Keratinocyte (primary cell): ENCODE results near the gene SLC39A9. TPM values are rescaled to one million over a fixed set of nuclear protein-coding genes. Genes with fewer than 3 reads are reported as not detected.
"Not testable (repeated sequence)": the region's sequence is repeated elsewhere in the genome, so short reads cannot be mapped to it uniquely, and the experiment has no call there.

ENCODE experiments used
- DNase-seq: peaks from one replicate; pipeline ENCODE4 v3.0.0-alpha.2; 2011; ENCODE audit warnings: low read depth, missing footprints, low spot score
- FAIRE-seq: peaks from 2 replicates; lab custom pipeline; 2011; peaks lifted over from hg19 to GRCh38; lab: Jason Lieb, UNC
- H2AFZ ChIP-seq: 2 replicates; pipeline ENCODE4 v1.6.0; 2012; ENCODE audit warnings: low read length, control low read depth, inconsistent platforms; ENCODE audit not compliant: control insufficient read depth
- H3K27ac ChIP-seq: 2 replicates; pipeline ENCODE4 v1.5.1; 2011; ENCODE audit warnings: low read length; ENCODE audit not compliant: control insufficient read depth, insufficient read depth
- H3K27me3 ChIP-seq: 3 replicates; pipeline ENCODE4 v1.6.0; 2011; ENCODE audit warnings: low read length; ENCODE audit not compliant: control insufficient read depth, insufficient read depth; ENCODE audit errors: extremely low read depth
- H3K36me3 ChIP-seq, 2 experiments: 2 replicates in 1 of 2; 3 replicates in 1 of 2; pipeline ENCODE4 v1.5.1; 2011; ENCODE audit warnings: low read length in 2 of 2, mild to moderate bottlenecking in 1 of 2; ENCODE audit not compliant: control insufficient read depth in 2 of 2, insufficient read depth in 2 of 2; ENCODE audit errors: extremely low read depth in 1 of 2
- H3K4me1 ChIP-seq: 3 replicates; pipeline ENCODE4 v1.5.1; 2011; ENCODE audit warnings: low read length; ENCODE audit not compliant: control insufficient read depth, insufficient read depth; ENCODE audit errors: extremely low read depth
- H3K4me2 ChIP-seq: 3 replicates; pipeline ENCODE4 v1.6.0; 2011; ENCODE audit warnings: low read depth, low read length; ENCODE audit not compliant: control insufficient read depth, insufficient read depth; ENCODE audit errors: extremely low read depth
- H3K4me3 ChIP-seq, 3 experiments: fragments of 200-600 bp in 1 of 3; sonication (generic) in 1 of 3; 2 replicates in 2 of 3; 3 replicates in 1 of 3; pipeline ENCODE4 v1.5.1; 2011 to 2016; ENCODE audit warnings: low read length in 3 of 3, mild to moderate bottlenecking in 3 of 3, control low read depth in 2 of 3, inconsistent platforms in 1 of 3, low read depth in 1 of 3, mixed read lengths in 1 of 3, mixed run types in 1 of 3, moderate library complexity in 1 of 3; ENCODE audit not compliant: control insufficient read depth in 2 of 3, insufficient read depth in 2 of 3; ENCODE audit errors: extremely low read depth in 1 of 3
- H3K79me2 ChIP-seq: 2 replicates; pipeline ENCODE4 v1.6.0; 2012; ENCODE audit warnings: low read length; ENCODE audit not compliant: control insufficient read depth, insufficient read depth
- H3K9ac ChIP-seq: 3 replicates; pipeline ENCODE4 v1.6.0; 2011; ENCODE audit warnings: low read length; ENCODE audit not compliant: control insufficient read depth, insufficient read depth; ENCODE audit errors: extremely low read depth
- H3K9me1 ChIP-seq: 3 replicates; pipeline ENCODE4 v1.6.0; 2011; ENCODE audit warnings: low read length; ENCODE audit not compliant: control insufficient read depth, insufficient read depth; ENCODE audit errors: extremely low read depth
- H3K9me3 ChIP-seq: 2 replicates; pipeline ENCODE4 v1.5.1; 2012; ENCODE audit warnings: low read depth, low read length; ENCODE audit not compliant: control insufficient read depth
- H4K20me1 ChIP-seq: 3 replicates; pipeline ENCODE4 v1.6.0; 2011; ENCODE audit warnings: low read length; ENCODE audit not compliant: control insufficient read depth, insufficient read depth; ENCODE audit errors: extremely low read depth
- EZH2 ChIP-seq: IDR thresholded peaks from one replicate; pipeline ENCODE4 v1.6.1; 2012; ENCODE audit warnings: inconsistent platforms, mild to moderate bottlenecking, low read length, moderate library complexity
- dilution Hi-C: fragments of 300-500 bp; cut with MboI; formaldehyde crosslinking; loops from one replicate; pipeline ENCODE4 v1.7.0; 2020; ENCODE audit warnings: low sequenced_read_pairs; ENCODE audit not compliant: extremely low pct_ligation_motif_present
- polyA plus RNA-seq, 5 experiments: library from polyadenylated mRNA; depleted of rRNA in 3 of 5; stranded (reverse) in 3 of 5; stranded (forward) in 1 of 5; unstranded in 1 of 5; fragments of >200 nt; gene quantifications; 1 replicate in 1 of 5; 2 replicates in 3 of 5; 3 replicates in 1 of 5; pipeline versions ENCODE4 v1.2.1 to v1.2.3, GENCODE V29; 2011 to 2012; ENCODE audit warnings: missing spikeins in 2 of 5, low read depth in 1 of 5, low replicate concordance in 1 of 5
- TF ChIP-seq, protein P1 (sequence below), 3 experiments: IDR thresholded peaks in 1 of 3; conservative IDR thresholded peaks in 1 of 3; optimal IDR thresholded peaks in 1 of 3; 2 replicates in 2 of 3; 3 replicates in 1 of 3; pipeline versions ENCODE3 to v1.5.1; 2011; ENCODE audit warnings: low read length in 3 of 3, mild to moderate bottlenecking in 3 of 3, moderate library complexity in 2 of 3, control low read depth in 1 of 3, inconsistent platforms in 1 of 3; ENCODE audit not compliant: insufficient read depth in 2 of 3; ENCODE audit errors: extremely low read depth in 1 of 3

Gene SLC39A9
- polyA plus RNA-seq, 1 donor (not counting 4 experiments of a cell fraction or from before 2014, with no cell fraction given) = 58.8 TPM

DNA sequence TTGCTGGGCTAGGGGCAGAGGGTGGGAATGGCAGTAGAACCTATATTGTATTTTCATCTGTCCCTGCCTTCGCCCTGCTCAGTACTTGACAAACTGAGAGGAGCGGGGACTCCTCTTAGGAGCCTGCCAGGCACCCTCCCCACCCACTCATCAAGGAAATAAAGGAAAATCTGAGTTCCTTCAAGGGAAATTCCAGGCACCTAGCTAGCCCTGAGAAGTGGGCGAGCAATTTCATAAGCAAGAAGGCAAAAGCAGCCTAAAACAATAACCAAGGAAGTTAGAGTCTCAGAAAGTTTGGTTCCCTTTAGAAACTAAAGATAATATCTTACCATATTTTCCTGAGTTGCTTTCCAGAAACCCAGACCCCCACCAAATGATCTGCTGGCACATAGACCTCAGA is 75.5 kb downstream of the SLC39A9 start:
- Histone ChIP-seq H4K20me1 (no peaks in the 10 kb centered on the region), H3K9ac (no peak overlapping the region), H3K4me2 (no peak overlapping the region), H3K79me2 (no peaks in the 10 kb centered on the region), H3K27me3 (peaks cover 3% of the 10 kb centered on the region), H3K27ac (no peak overlapping the region), H3K9me1 (no peaks in the 10 kb centered on the region), H3K9me3 (no peaks in the 10 kb centered on the region), H3K4me1 (no peaks in the 10 kb centered on the region), H2AFZ (no peak overlapping the region), H3K4me3 (no peak overlapping the region), H3K36me3 (no peaks in the 10 kb centered on the region)
- dilution Hi-C loops = no loop called here
- FAIRE-seq (no peak), DNase-seq (no peak)
- no peak for TF ChIP-seq EZH2
- TF ChIP-seq, protein P1, sequence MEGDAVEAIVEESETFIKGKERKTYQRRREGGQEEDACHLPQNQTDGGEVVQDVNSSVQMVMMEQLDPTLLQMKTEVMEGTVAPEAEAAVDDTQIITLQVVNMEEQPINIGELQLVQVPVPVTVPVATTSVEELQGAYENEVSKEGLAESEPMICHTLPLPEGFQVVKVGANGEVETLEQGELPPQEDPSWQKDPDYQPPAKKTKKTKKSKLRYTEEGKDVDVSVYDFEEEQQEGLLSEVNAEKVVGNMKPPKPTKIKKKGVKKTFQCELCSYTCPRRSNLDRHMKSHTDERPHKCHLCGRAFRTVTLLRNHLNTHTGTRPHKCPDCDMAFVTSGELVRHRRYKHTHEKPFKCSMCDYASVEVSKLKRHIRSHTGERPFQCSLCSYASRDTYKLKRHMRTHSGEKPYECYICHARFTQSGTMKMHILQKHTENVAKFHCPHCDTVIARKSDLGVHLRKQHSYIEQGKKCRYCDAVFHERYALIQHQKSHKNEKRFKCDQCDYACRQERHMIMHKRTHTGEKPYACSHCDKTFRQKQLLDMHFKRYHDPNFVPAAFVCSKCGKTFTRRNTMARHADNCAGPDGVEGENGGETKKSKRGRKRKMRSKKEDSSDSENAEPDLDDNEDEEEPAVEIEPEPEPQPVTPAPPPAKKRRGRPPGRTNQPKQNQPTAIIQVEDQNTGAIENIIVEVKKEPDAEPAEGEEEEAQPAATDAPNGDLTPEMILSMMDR (optimal IDR thresholded peaks at IDR 0.05 in 1 of 3, IDR thresholded peaks at IDR 0.05 in 1 of 3, conservative IDR thresholded peaks at IDR 0.05 in 1 of 3; ENCODE audit: extremely low read depth in 1 of 3, insufficient read depth in 2 of 3, low read length in 3 of 3) = no peak

DNA sequence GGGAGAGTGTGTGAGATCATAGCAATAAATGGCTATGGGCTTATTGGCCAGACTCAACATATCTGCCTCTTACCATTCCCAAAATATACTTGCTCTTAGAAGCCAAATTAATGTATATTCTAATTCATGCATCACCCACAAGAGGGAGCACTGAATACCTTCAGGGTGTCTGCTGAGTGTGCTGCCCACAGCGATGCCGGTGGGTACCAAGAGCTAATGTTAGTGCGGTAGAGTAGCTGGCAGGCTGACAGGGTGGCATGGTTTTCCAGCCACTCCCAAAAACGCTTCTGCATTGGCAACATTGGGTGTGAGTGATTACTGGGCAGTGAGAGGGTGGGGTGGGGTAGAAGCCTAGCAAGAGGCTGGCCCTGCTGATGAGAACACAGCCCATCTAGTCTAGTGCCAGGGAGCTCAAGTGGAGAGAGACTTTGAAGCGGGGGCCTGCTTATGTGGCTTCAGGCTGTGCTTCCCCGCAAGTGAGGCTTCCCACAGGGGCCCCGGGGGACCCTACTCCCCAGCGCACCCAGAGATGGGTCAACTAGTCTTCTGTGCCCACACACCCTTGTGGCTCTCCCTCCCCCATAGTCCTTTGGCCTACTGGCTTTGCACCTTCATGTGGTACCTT is 76.8 kb downstream of the SLC39A9 start:
- Histone ChIP-seq H3K27me3 (peaks cover 3% of the 10 kb centered on the region), H3K4me3 (no peak overlapping the region), H3K4me1 (no peaks in the 10 kb centered on the region), H2AFZ (no peak overlapping the region), H3K9me3 (no peaks in the 10 kb centered on the region), H3K4me2 (no peak overlapping the region), H3K27ac (no peak overlapping the region), H3K36me3 (no peaks in the 10 kb centered on the region), H3K79me2 (no peaks in the 10 kb centered on the region), H3K9ac (no peak overlapping the region), H3K9me1 (no peaks in the 10 kb centered on the region), H4K20me1 (no peaks in the 10 kb centered on the region)
- DNase-seq (no peak), FAIRE-seq (no peak)
- TF ChIP-seq, protein P1 (optimal IDR thresholded peaks at IDR 0.05 in 1 of 3, IDR thresholded peaks at IDR 0.05 in 1 of 3, conservative IDR thresholded peaks at IDR 0.05 in 1 of 3; ENCODE audit: extremely low read depth in 1 of 3, insufficient read depth in 2 of 3, low read length in 3 of 3) = peak; percentile 49 to 60 (median 49)
- no peak for TF ChIP-seq EZH2
- dilution Hi-C loops = no loop called here

DNA sequence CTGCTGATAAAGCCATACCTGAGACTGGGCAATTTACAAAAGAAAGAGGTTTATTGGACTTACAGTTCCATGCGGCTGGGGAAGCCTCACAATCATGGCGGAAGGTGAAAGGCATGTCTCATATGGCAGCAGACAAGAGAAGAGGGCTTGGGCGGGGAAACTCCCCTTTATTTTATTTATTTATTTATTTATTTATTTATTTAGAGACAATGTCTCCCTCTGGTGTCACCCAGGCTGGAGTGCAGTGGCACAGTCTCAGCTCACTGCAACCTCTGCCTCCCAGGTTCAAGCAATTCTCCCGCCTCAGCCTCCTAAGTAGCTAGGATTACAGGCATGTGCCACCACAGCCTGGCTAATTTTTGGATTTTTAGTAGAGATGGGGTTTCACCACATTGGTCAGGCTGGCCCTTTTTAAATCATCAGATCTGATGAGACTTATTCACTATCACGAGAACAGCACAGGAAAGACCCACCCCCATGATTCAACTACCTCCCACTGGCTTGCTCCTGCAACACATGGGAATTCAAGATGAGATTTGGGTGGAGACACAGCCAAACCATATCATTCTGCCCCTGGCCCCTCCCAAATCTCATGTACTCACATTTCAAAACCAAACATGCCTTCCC is 78.4 kb downstream of the SLC39A9 start:
- H3K4me2 ChIP-seq, H3K9ac ChIP-seq, H3K27me3 ChIP-seq, H3K4me3 ChIP-seq, dilution Hi-C loops, FAIRE-seq, H4K20me1 ChIP-seq, H2AFZ ChIP-seq, DNase-seq, H3K27ac ChIP-seq, H3K9me3 ChIP-seq, H3K36me3 ChIP-seq, H3K9me1 ChIP-seq, H3K79me2 ChIP-seq, H3K4me1 ChIP-seq: not testable (repeated sequence)

DNA sequence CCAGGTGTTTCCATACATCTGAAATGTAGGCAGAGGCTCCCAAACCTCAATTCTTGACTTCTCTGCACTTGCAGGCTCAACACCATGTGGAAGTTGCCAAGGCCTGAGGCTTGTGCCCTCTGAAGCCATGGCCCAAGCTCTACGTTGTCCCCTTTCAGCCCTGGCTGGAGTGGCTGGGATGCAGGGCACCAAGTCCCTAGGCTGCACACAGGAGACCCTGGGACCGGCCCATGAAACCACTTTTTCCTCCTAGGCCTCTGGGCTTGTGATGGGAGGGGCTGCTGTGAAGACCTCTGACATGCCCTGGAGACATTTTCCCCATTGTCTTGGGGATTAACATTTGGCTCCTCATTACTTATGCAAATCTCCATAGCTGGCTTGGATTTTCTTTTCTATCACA is 79.6 kb downstream of the SLC39A9 start:
- FAIRE-seq = not testable (repeated sequence)

More for the DNA sequence above, 79.6 kb downstream of the SLC39A9 start:
- H3K4me3 ChIP-seq, H3K4me1 ChIP-seq, H4K20me1 ChIP-seq, H3K9me1 ChIP-seq, H3K27ac ChIP-seq, DNase-seq, H3K79me2 ChIP-seq, H2AFZ ChIP-seq, dilution Hi-C loops, H3K9ac ChIP-seq, H3K9me3 ChIP-seq, H3K4me2 ChIP-seq, H3K36me3 ChIP-seq: not testable (repeated sequence)
- peaks cover 16% of the 10 kb centered on the region for H3K27me3 ChIP-seq
